SK-N-MC (cell line): Measurements from ENCODE around the gene SOS2.
A peak's percentile ranks its signal among the peaks of the same experiment; 100 is the strongest.

Experiments
- DNase-seq: peaks from one replicate; pipeline ENCODE4 v3.0.0-alpha.2; 2011; ENCODE audit warnings: low read depth, low spot score
- H3K27ac ChIP-seq: fragments of 200-600 bp; sonication (generic); 2 replicates; pipeline ENCODE4 v1.5.1; 2016; ENCODE audit warnings: mixed run types
- H3K36me3 ChIP-seq: fragments of 200-600 bp; sonication (generic); 2 replicates; pipeline ENCODE4 v1.6.1; 2017; ENCODE audit warnings: antibody characterized with exemption, low read length, mixed read lengths; ENCODE audit not compliant: insufficient read depth
- H3K4me3 ChIP-seq: fragments of 200-600 bp; sonication (generic); 2 replicates; pipeline ENCODE4 v1.5.1; 2016
- H3K9ac ChIP-seq: fragments of 200-600 bp; sonication (generic); 2 replicates; pipeline ENCODE4 v1.8.0; 2017; ENCODE audit warnings: mixed run types, mixed read lengths; ENCODE audit not compliant: insufficient read length
- H3K9me3 ChIP-seq: fragments of 200-600 bp; sonication (generic); 2 replicates; pipeline ENCODE4 v1.6.1; 2017; ENCODE audit warnings: low read depth, mild to moderate bottlenecking, antibody characterized with exemption, low read length, moderate library complexity, mixed read lengths
- EZH2 ChIP-seq: fragments of 200-600 bp; sonication (generic); IDR thresholded peaks from one replicate; pipeline ENCODE4 v1.6.1; 2017; ENCODE audit warnings: antibody characterized with exemption
- FOXP2 ChIP-seq: optimal IDR thresholded peaks from 2 replicates; pipeline ENCODE3; 2011; ENCODE audit warnings: mild to moderate bottlenecking, moderate library complexity; ENCODE audit not compliant: insufficient read depth; ENCODE audit errors: extremely low read length, control extremely low read depth
- POLR2AphosphoS5 ChIP-seq: IDR thresholded peaks from 2 replicates; pipeline ENCODE4 v1.6.1; 2012; ENCODE audit warnings: mild to moderate bottlenecking, low read depth, low read length, borderline replicate concordance

Gene SOS2

GRCh38 chr14:50089208-50089607 lies 142.2 kb downstream of the SOS2 start:
- Histone ChIP-seq H3K9ac (no peak overlapping the region), H3K27ac (no peak overlapping the region), H3K9me3 (no peaks in the 10 kb centered on the region), H3K4me3 (no peak overlapping the region), H3K36me3 (no peaks in the 10 kb centered on the region)
- DNase-seq = no peak
- TF ChIP-seq EZH2 (no peak), FOXP2 (no peak), POLR2AphosphoS5 (no peak)

GRCh38 chr14:50088731-50089130 lies 142.6 kb downstream of the SOS2 start:
- DNase-seq = no peak
- Histone ChIP-seq H3K9ac (no peak overlapping the region), H3K4me3 (no peak overlapping the region), H3K27ac (no peak overlapping the region), H3K36me3 (no peaks in the 10 kb centered on the region), H3K9me3 (no peaks in the 10 kb centered on the region)
- TF ChIP-seq POLR2AphosphoS5 (no peak), EZH2 (no peak), FOXP2 (no peak)

DNA sequence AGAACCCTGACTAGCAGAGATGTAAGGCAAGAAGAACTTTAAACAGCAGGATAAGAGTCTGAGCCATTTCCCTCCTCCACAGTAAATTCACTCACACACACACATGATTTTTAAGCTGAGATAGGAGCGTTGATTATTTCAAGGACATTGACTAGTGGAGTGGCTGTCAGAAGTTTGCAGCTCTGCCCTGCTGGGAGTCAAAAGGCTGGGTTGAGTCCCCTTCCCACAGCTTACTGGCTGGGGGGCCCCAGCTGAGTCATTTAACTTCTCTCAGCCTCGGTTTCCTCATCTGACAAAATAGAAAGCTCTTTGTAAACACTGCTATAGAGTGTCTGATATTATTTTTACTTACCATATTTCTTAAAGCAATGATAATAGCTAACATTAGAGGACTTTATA lies 143.3 kb downstream of the SOS2 start:
- no peak overlapping the region for H3K9ac ChIP-seq
- TF ChIP-seq FOXP2 (no peak), EZH2 (no peak), POLR2AphosphoS5 (no peak)

GRCh38 chr14:50087341-50088116 lies 143.8 kb downstream of the SOS2 start:
- H3K9me3 ChIP-seq = no peaks in the 10 kb centered on the region
- no peak for TF ChIP-seq POLR2AphosphoS5
- DNase-seq = no peak
- no peak overlapping the region for H3K9ac ChIP-seq
- H3K36me3 ChIP-seq = no peaks in the 10 kb centered on the region
- no peak overlapping the region for H3K4me3 ChIP-seq
- no peak overlapping the region for H3K27ac ChIP-seq

More for the DNA sequence above, 143.3 kb downstream of the SOS2 start:
- Histone ChIP-seq H3K27ac (no peak overlapping the region), H3K9me3 (no peaks in the 10 kb centered on the region), H3K4me3 (no peak overlapping the region), H3K36me3 (no peaks in the 10 kb centered on the region)
- no peak for DNase-seq

- no peaks in the 10 kb centered on the region for H3K9me3 ChIP-seq
- no peaks in the 10 kb centered on the region for H3K36me3 ChIP-seq
- H3K4me3 ChIP-seq = no peak overlapping the region
- no peak overlapping the region for H3K27ac ChIP-seq
- DNase-seq = no peak
- no peak overlapping the region for H3K9ac ChIP-seq
- TF ChIP-seq EZH2 = no peak
- no peak for TF ChIP-seq FOXP2
- TF ChIP-seq POLR2AphosphoS5 = no peak
These were observed 145.1 kb downstream of the SOS2 start for GRCh38 chr14:50086321-50086711.

GRCh38 chr14:50085570-50086320 lies 145.6 kb downstream of the SOS2 start:
- no peak overlapping the region for H3K4me3 ChIP-seq
- H3K9me3 ChIP-seq = no peaks in the 10 kb centered on the region
- no peak overlapping the region for H3K27ac ChIP-seq
- TF ChIP-seq FOXP2 (no peak), POLR2AphosphoS5 (no peak), EZH2 (no peak)
- no peak overlapping the region for H3K9ac ChIP-seq
- H3K36me3 ChIP-seq = no peaks in the 10 kb centered on the region
- no peak for DNase-seq

- Histone ChIP-seq H3K36me3 (no peaks in the 10 kb centered on the region), H3K9me3 (no peaks in the 10 kb centered on the region), H3K9ac (no peak overlapping the region), H3K27ac (no peak overlapping the region), H3K4me3 (no peak overlapping the region)
- DNase-seq = no peak
- no peak for TF ChIP-seq EZH2
- no peak for TF ChIP-seq FOXP2
- TF ChIP-seq POLR2AphosphoS5 = no peak
These were observed 146.7 kb downstream of the SOS2 start for GRCh38 chr14:50084666-50085065.

GRCh38 chr14:50083467-50084337 lies 147.7 kb downstream of the SOS2 start:
- H3K9ac ChIP-seq = no peak overlapping the region
- H3K4me3 ChIP-seq = no peak overlapping the region
- no peaks in the 10 kb centered on the region for H3K36me3 ChIP-seq
- no peak for TF ChIP-seq EZH2
- no peak for TF ChIP-seq FOXP2
- no peak for TF ChIP-seq POLR2AphosphoS5
- DNase-seq = no peak
- H3K27ac ChIP-seq = peak overlapping the region; percentile 96
- no peaks in the 10 kb centered on the region for H3K9me3 ChIP-seq
